ENCODE measurements around the gene NUP98. TPM values are rescaled to one million over a fixed set of nuclear protein-coding genes. Genes with fewer than 3 reads are reported as not detected.

NUP98 gene
- total RNA-seq, 1 experiment from 2014 or later: 82.4 TPM

DNA sequence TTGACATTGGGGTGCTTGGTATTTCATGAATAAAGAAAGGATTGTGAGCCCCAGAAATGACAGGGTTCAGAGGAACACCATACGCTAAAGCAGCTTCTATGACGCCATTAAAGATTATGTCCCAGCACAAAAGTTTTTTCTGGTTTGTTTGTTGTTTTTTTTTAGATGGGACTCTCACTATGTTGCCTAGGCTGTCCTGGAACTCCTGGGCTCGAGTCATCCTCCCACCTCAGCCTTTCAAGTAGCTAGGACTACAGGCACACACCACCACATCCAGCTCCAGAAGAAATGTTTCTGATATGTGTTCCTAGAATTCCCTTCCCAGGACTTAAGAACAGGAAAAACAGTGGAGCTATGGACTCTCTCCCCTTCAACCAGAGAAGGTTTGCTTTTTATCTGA, 46.0 kb upstream of the NUP98 start:
- TF ChIP-seq EZH2 (IDR thresholded peaks at IDR 0.05; ENCODE audit: borderline replicate concordance, low read depth, low read length, poor library complexity, severe bottlenecking) (no peak), CTCF (conservative IDR thresholded peaks at IDR 0.05; ENCODE audit: low read depth, low read length) (no peak)
- DNase-seq (ENCODE audit: low spot score): no peak
- ChIA-PET CTCF (interaction anchor here (1.0 kb wide), 1 partner anchor 11 kb away, joined by 3 read pairs; no protein-coding TSS in a partner anchor), POLR2A (ENCODE audit: low non-redundant PET) (no interaction called here)
- Histone ChIP-seq H3K9me3 (ENCODE audit: low read depth, low read length, poor library complexity, severe bottlenecking) (no peaks in the 10 kb centered on the region), H3K4me3 (ENCODE audit: low read depth, low read length, poor library complexity, severe bottlenecking) (no peak overlapping the region), H3K27ac (ENCODE audit: low read depth, low read length, poor library complexity, severe bottlenecking) (no peak overlapping the region), H3K27me3 (replicated peaks; ENCODE audit: insufficient read depth, low read depth, low read length, poor library complexity) (no peaks in the 10 kb centered on the region), H3K36me3 (ENCODE audit: insufficient read depth, low read length, poor library complexity, severe bottlenecking) (no peaks in the 10 kb centered on the region), H3K4me1 (ENCODE audit: insufficient read depth, low read length, poor library complexity, severe bottlenecking) (no peaks in the 10 kb centered on the region)
- BruUV-seq (replicated peaks): no TSS peak
- intact Hi-C loops (cut with micrococcal nuclease; ENCODE audit: unreplicated experiment): no loop called here

GRCh38 chr11:3841426-3842350, 44.3 kb upstream of the NUP98 start:
- no peak for TF ChIP-seq EZH2 (IDR thresholded peaks at IDR 0.05; ENCODE audit: borderline replicate concordance, low read depth, low read length, poor library complexity, severe bottlenecking)
- TF ChIP-seq CTCF (conservative IDR thresholded peaks at IDR 0.05; ENCODE audit: low read depth, low read length): peak; percentile 80
- ChIA-PET CTCF (interaction anchor here (0.6 to 2.9 kb wide), 6 partner anchors 13 to 586 kb away, joined by 3 to 21 read pairs (median 4); partner anchors contain the start of gene STIM1), POLR2A (ENCODE audit: low non-redundant PET) (no interaction called here)
- TSS peak; percentile 62 for BruUV-seq (replicated peaks)
- Histone ChIP-seq H3K27me3 (replicated peaks; ENCODE audit: insufficient read depth, low read depth, low read length, poor library complexity) (no peaks in the 10 kb centered on the region), H3K4me1 (ENCODE audit: insufficient read depth, low read length, poor library complexity, severe bottlenecking) (no peaks in the 10 kb centered on the region), H3K9me3 (ENCODE audit: low read depth, low read length, poor library complexity, severe bottlenecking) (no peaks in the 10 kb centered on the region), H3K36me3 (ENCODE audit: insufficient read depth, low read length, poor library complexity, severe bottlenecking) (no peaks in the 10 kb centered on the region), H3K27ac (ENCODE audit: low read depth, low read length, poor library complexity, severe bottlenecking) (peak overlapping the region; percentile 77), H3K4me3 (ENCODE audit: low read depth, low read length, poor library complexity, severe bottlenecking) (peak overlapping the region; percentile 80)
- DNase-seq (ENCODE audit: low spot score): peak; percentile 84
- intact Hi-C loops (cut with micrococcal nuclease; ENCODE audit: unreplicated experiment): no loop called here

GRCh38 chr11:3840870-3841425, 43.6 kb upstream of the NUP98 start, which contains the start of gene RHOG:
TSS of gene RHOG (minus strand) at chr11:3840959. CDS start at chr11:3828138, 12,821 bp downstream.
- H3K4me1 ChIP-seq (ENCODE audit: insufficient read depth, low read length, poor library complexity, severe bottlenecking): no peaks in the 10 kb centered on the region
- no peak for TF ChIP-seq CTCF (conservative IDR thresholded peaks at IDR 0.05; ENCODE audit: low read depth, low read length)
- no peak for TF ChIP-seq EZH2 (IDR thresholded peaks at IDR 0.05; ENCODE audit: borderline replicate concordance, low read depth, low read length, poor library complexity, severe bottlenecking)
- no TSS peak for BruUV-seq (replicated peaks)
- intact Hi-C loops (cut with micrococcal nuclease; ENCODE audit: unreplicated experiment): no loop called here
- peak within 1 kb of the TSS; percentile 80 for H3K4me3 ChIP-seq (ENCODE audit: low read depth, low read length, poor library complexity, severe bottlenecking)
- DNase-seq (ENCODE audit: low spot score): peak; percentile 78
- no peaks in the 10 kb centered on the region for H3K9me3 ChIP-seq (ENCODE audit: low read depth, low read length, poor library complexity, severe bottlenecking)
- no peaks in the 10 kb centered on the region for H3K36me3 ChIP-seq (ENCODE audit: insufficient read depth, low read length, poor library complexity, severe bottlenecking)
- no peaks in the 10 kb centered on the region for H3K27me3 ChIP-seq (replicated peaks; ENCODE audit: insufficient read depth, low read depth, low read length, poor library complexity)
- peak within 1 kb of the TSS; percentile 77 for H3K27ac ChIP-seq (ENCODE audit: low read depth, low read length, poor library complexity, severe bottlenecking)
- ChIA-PET CTCF (interaction anchor here (0.6 to 2.9 kb wide), 6 partner anchors 8 to 586 kb away, joined by 3 to 21 read pairs (median 4); partner anchors contain the start of gene STIM1), POLR2A (ENCODE audit: low non-redundant PET) (no interaction called here)

Data from A673 (cell line).